ENCODE data around the gene P3H2. TPM values are rescaled to one million over a fixed set of nuclear protein-coding genes. Genes with fewer than 3 reads are reported as not detected.

P3H2 gene
- total and polyA plus RNA-seq, 2 experiments from 2014 or later: 56.7 to 56.8 TPM

DNA sequence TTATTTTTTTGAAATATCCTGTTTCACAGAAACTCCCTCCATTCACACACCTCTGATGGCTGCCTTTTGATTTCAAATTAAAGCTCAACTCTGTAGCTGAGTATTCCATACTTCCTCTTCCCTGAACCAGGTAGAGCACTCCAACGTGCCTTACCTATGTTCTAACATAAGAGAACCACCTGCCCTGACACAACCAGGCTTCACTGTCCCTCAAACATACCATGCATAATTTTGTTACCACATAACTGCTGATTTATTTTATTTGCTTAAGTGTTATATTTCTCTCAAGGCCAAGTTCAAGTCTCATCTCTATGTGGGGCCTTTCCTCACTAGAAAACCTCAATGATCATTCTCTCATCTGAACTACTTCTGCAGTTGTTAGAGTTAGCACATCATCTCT is 209.7 kb downstream of the P3H2 start:
- TF ChIP-seq, protein P1, sequence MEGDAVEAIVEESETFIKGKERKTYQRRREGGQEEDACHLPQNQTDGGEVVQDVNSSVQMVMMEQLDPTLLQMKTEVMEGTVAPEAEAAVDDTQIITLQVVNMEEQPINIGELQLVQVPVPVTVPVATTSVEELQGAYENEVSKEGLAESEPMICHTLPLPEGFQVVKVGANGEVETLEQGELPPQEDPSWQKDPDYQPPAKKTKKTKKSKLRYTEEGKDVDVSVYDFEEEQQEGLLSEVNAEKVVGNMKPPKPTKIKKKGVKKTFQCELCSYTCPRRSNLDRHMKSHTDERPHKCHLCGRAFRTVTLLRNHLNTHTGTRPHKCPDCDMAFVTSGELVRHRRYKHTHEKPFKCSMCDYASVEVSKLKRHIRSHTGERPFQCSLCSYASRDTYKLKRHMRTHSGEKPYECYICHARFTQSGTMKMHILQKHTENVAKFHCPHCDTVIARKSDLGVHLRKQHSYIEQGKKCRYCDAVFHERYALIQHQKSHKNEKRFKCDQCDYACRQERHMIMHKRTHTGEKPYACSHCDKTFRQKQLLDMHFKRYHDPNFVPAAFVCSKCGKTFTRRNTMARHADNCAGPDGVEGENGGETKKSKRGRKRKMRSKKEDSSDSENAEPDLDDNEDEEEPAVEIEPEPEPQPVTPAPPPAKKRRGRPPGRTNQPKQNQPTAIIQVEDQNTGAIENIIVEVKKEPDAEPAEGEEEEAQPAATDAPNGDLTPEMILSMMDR (IDR thresholded peaks at IDR 0.05; ENCODE audit: low read depth, low read length): no peak

DNA sequence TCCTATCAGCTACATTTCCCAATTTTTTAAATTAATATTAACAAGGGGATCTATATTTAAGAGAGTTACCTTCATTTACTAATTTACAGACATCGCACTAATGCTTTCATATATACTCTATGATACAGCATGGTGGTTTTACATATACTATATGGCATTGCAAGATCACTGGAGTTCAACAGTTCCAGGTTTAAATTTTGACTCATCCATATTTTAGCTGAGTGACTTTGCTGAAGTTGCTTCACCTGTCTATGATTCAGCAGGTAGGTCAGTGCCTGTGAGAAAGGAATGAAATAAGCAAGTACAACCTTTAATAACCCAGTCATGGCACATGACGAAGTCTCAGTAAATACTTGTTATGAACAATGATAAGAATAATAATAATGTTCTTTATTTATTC is 211.1 kb downstream of the P3H2 start:
- no peaks in the 10 kb centered on the region for H3K36me3 ChIP-seq
- no peaks in the 10 kb centered on the region for H3K9me3 ChIP-seq (ENCODE audit: low read depth)
- H3K27ac ChIP-seq: no peak overlapping the region
- DNase-seq (ENCODE audit: low read depth in 1 of 2, low spot score in 1 of 2): no peak
- no peaks in the 10 kb centered on the region for H3K4me1 ChIP-seq (ENCODE audit: low read depth)
- peaks cover 3% of the 10 kb centered on the region for H3K27me3 ChIP-seq
- H3K4me3 ChIP-seq: no peak overlapping the region
- TF ChIP-seq, protein P1 (IDR thresholded peaks at IDR 0.05; ENCODE audit: low read depth, low read length): no peak

More for the DNA sequence above, 209.7 kb downstream of the P3H2 start:
- no peaks in the 10 kb centered on the region for H3K9me3 ChIP-seq (ENCODE audit: low read depth)
- no peak overlapping the region for H3K4me3 ChIP-seq
- peaks cover 3% of the 10 kb centered on the region for H3K27me3 ChIP-seq
- H3K4me1 ChIP-seq (ENCODE audit: low read depth): no peaks in the 10 kb centered on the region
- H3K27ac ChIP-seq: no peak overlapping the region
- no peaks in the 10 kb centered on the region for H3K36me3 ChIP-seq
- DNase-seq (ENCODE audit: low read depth in 1 of 2, low spot score in 1 of 2): no peak

DNA sequence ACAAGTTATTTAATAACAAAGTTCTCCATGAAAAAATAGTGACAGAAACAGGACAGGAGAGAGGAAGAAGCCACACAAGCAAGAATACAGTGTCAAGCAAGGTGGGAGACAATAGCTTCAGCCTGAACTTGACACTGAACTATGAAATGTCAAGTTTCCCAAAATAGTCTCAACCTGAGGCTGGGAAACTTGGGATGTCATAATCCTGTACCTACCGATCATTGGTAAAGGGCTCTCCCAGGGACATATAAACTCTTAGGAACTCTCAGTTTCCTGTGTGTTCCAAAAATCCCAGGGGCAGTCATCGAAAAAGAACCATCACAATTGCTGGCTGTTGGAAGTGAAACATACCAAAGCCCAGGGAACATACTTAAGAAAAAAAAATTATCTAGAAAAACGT is 211.6 kb downstream of the P3H2 start:
- H3K27me3 ChIP-seq: peaks cover 3% of the 10 kb centered on the region
- TF ChIP-seq, protein P1 (IDR thresholded peaks at IDR 0.05; ENCODE audit: low read depth, low read length): no peak
- H3K27ac ChIP-seq: no peak overlapping the region
- H3K36me3 ChIP-seq: no peaks in the 10 kb centered on the region
- no peaks in the 10 kb centered on the region for H3K4me1 ChIP-seq (ENCODE audit: low read depth)
- no peak overlapping the region for H3K4me3 ChIP-seq
- DNase-seq (ENCODE audit: low read depth in 1 of 2, low spot score in 1 of 2): no peak
- no peaks in the 10 kb centered on the region for H3K9me3 ChIP-seq (ENCODE audit: low read depth)

DNA sequence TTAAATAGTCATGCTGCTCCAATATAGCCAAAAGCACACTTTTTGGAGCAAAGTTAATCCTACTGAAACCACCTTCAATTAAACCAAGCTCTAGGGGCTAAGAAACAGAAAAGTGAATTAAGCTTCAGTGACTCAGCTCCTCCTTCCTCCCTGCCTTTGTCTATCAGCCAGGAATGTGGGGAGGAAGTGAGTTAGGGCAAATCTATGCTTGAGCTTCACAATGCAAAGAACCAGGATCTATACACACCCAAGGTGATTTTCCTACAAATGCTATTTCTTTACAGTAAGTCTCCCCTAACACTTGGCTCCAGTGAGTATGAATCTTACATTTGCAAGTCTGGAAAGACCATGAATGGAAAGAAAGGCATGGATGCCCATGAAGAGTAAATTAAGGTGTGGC is 212.1 kb downstream of the P3H2 start:
- no peak overlapping the region for H3K4me3 ChIP-seq
- no peaks in the 10 kb centered on the region for H3K36me3 ChIP-seq
- peak in 1 of 2 donors; percentile 61 for DNase-seq (ENCODE audit: low read depth in 1 of 2, low spot score in 1 of 2)
- H3K27ac ChIP-seq: no peak overlapping the region
- peaks cover 3% of the 10 kb centered on the region for H3K27me3 ChIP-seq
- TF ChIP-seq, protein P1 (IDR thresholded peaks at IDR 0.05; ENCODE audit: low read depth, low read length): no peak
- H3K9me3 ChIP-seq (ENCODE audit: low read depth): no peaks in the 10 kb centered on the region
- no peaks in the 10 kb centered on the region for H3K4me1 ChIP-seq (ENCODE audit: low read depth)

DNA sequence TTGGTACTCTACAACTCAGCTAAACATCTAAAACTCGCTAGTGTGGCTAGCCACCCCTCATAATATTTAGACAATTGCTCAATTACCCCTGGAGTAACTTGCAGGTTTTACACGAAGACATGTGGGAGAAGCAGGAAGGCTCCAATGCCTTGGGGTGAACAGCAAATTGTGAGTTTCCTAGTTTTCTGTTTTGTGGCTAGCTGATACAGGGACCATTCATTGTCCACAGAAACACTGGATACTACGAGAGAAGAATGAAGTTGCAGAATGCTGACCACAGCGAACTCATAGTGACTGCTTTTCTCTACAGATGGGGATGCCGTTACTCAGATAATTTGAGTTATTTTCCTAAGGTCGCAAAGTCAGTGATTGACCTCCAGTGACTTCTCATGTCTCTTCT is 212.9 kb downstream of the P3H2 start:
- TF ChIP-seq, protein P1 (IDR thresholded peaks at IDR 0.05; ENCODE audit: low read depth, low read length): no peak
- no peak overlapping the region for H3K4me3 ChIP-seq
- H3K27me3 ChIP-seq: peaks cover 3% of the 10 kb centered on the region
- no peaks in the 10 kb centered on the region for H3K36me3 ChIP-seq
- no peak overlapping the region for H3K27ac ChIP-seq
- no peaks in the 10 kb centered on the region for H3K4me1 ChIP-seq (ENCODE audit: low read depth)
- H3K9me3 ChIP-seq (ENCODE audit: low read depth): no peaks in the 10 kb centered on the region
- no peak for DNase-seq (ENCODE audit: low read depth in 1 of 2, low spot score in 1 of 2)

Other genes starting within 250 kb of the P3H2 start
- gene CLDN1, start 201.5 kb upstream of the P3H2 start, total RNA-seq: 0.18 and 0.48 TPM in 2 replicates
- 0.15 and 0.54 TPM in 2 replicates for gene CLDN1, start 201.5 kb upstream of the P3H2 start, polyA plus RNA-seq

All from cardiac muscle cell (in vitro differentiated cells and primary cell).